ENCODE results near the gene KRTAP6-1.

KRTAP6-1 gene, protein sequence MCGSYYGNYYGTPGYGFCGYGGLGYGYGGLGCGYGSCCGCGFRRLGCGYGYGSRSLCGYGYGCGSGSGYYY

DNA sequence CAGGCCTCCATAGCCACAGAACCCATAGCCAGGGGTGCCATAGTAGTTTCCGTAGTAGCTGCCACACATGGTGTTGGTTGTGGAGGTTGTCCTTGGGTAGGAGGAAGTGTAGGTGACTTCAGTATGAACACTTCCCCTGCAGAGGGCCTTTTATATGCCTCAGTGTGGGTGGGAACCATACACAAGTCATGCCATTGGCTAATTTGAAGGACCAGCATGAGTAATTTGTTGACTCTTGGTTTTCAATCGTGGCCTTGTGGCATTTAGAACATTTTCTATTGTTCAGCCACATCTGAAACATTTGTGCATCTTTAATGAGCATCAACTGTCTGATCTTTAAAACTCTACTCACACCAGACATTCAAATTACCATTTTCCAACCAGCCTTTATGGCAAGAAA lies at the start of gene KRTAP6-1:
Gene KRTAP6-1 (minus strand): TSS at position 95 of the 400 bp plus-strand sequence. CDS start 26 bp downstream, at position 69.
- no peak for DNase-seq (ENCODE audit: low spot score)

DNA sequence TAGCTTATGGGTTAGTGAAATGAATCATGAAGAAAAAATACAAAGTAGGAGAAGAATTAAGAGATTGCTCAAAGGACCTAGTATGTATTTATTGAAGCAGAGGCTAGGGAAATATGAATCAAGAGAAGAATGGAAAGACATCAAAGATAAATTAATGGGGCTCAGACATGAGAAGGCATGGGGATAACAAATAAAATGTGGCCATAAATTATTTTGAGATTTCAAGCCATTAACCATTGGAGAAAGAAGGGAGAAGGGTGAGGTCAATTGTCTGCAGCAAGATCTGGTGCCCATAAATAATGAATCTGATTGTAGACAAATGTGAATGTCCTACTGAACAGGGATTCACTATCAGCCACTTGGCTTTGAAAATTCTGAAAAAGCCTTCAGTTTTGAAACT lies 39.2 kb upstream of the KRTAP6-1 start:
- no peak for DNase-seq (ENCODE audit: low spot score)

DNA sequence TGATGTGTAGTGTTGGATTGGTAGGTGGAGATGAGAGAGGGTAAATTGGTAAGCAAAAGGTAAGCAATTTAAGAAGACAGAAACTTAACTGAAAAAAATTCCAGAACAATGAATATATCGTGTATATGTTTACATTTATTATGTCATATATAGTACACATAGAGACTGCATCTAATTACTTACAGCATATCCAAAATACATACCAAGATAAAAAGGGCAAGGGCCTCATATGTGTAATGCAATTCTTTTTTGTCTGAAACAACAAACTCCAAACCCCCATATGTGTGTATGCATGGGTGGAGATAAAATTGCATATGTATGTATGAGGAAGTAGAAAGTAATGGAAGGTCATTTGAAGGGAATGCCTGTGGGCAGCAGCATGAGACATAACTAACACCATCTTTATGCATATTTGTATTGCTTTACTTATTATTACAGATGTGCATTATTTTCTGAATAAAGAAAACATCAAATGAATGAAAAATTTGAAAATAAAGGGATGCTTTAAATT lies 33.2 kb upstream of the KRTAP6-1 start:
- no peak for DNase-seq (ENCODE audit: low spot score)

DNA sequence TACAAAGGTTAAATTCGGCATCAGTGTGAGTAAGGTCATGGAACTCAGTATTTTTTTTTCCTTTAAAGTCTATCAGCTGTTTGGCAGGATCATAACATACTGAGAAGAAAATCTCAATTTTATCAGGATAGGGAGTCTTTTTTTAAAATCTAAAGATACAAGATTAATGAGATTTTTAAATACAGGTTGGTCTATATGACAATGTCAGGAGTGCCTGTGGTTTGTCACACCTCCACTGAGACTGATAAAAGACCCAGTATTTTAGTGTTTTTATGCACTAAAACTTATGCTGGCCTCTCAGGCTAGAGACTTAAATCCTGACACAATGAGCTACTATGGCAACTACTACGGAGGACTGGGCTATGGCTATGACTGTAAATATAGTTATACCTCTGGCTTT lies 28.8 kb upstream of the KRTAP6-1 start, which contains the start of gene KRTAP20-3:
Gene KRTAP20-3 (plus strand): TSS at position 301 of the 400 bp plus-strand sequence.
- no peak for DNase-seq (ENCODE audit: low spot score)

DNA sequence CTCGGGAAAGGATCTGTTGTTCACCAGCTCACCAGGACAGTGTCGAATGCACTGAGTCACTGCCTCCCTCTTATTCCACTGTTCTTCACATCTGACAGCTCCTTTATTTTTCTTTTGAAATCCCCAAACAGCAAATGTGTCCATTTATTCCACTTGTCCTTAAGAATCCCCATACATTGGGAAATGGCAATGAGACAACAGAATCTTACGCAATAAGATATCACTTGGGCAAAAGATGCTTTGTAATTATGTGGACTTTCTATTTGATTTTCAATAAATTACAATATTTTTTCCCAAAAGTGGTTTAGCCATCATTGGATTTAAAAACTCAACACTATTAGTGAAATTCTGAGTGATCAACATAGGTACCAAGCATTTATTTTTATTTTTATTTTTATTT lies 25.0 kb upstream of the KRTAP6-1 start:
- DNase-seq (ENCODE audit: low spot score), result no peak

DNA sequence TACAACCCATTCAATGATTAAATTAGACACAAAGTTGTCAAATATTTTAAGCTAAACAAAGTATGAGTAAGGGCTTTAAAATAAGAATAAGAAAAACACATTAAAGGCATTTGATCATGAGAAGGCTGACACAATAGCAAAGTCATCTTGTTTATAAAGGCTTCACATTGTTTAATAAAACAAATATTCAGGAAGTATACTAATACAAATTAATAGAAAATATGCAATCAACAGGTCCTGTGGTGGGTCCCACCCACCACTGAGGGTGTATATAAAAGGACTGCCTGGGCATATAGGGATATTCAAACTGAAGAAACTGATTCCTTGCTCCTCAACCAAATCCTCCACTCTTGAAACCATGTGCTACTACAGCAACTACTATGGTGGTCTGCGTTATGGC lies 21.2 kb upstream of the KRTAP6-1 start, which contains the start of gene KRTAP20-2:
Gene KRTAP20-2 (plus strand): TSS at position 301 of the 400 bp plus-strand sequence. CDS start 58 bp downstream, at position 359.
- no peak for DNase-seq (ENCODE audit: low spot score)

DNA sequence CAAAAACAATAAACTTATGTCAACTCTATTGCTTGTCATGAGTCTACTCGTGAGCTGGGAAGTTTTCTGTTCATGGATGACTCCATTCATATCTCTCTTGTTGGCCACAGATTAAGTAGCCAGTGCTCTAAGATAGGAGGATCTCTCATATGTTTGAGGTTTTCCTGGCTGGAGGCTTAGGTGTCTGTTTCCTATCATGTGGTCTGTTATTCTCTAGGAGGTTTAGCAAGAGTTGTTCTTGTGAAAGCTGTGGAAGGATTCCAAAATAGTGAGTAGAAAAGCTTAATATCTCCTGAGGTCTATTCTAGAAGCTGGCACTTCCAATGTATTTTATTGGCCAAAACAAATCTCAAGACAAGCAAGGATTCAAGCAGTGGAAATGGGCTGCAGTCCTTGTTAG lies 15.5 kb upstream of the KRTAP6-1 start:
- DNase-seq (ENCODE audit: low spot score), result no peak

DNA sequence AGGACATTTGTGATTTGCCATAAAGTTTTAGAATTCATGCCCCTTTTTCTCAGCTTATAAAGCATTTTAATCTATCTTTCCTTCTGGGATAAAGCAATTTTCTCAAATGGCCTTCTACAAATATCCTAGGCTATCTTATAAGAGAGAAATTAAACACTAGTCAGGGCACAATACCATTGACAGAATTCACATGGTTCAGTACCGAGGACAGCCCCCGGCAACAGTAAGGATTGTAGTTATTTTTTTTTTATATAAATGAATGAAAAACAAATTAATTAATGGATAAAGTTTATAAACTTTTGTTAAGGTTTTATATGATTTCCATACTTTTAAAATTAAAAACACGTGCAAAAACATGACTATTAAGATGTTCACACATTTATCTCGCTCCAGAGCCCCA lies 14.4 kb upstream of the KRTAP6-1 start:
- DNase-seq (ENCODE audit: low spot score), result no peak

DNA sequence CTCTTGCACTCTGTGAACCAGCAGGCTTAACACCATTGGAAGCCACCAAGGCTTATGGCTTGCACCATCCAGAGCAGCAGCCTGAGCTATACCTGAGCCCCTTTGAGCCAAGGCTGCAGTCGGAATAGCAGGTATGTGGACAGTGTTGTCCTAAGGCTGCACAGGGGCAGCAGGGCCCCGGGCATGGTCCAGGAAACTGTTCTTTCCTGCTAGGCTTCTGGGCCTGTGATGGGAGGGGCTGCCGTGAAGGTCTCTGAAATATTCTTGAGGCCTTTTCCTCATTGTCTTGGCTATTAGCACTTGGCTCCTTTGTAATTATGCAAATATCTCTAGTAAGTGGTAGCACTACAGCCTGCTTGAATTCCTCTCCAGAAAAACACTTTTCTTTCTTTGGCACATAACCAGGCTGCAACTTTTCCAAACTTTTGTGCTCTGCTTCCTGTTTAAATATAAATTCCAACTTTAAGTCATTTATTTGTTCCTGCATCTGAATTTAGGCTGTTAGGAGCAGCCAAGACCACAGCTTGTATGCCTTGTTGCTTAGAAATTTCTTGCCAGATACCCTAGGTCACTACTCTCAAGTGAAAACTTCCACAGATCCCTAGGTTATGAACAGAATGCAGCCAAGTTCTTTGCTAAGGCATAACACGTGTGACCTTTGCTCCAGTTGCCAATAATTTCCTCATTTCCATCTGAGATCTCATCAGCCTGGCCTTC lies 11.9 kb upstream of the KRTAP6-1 start:
- no peak for DNase-seq (ENCODE audit: low spot score)

DNA sequence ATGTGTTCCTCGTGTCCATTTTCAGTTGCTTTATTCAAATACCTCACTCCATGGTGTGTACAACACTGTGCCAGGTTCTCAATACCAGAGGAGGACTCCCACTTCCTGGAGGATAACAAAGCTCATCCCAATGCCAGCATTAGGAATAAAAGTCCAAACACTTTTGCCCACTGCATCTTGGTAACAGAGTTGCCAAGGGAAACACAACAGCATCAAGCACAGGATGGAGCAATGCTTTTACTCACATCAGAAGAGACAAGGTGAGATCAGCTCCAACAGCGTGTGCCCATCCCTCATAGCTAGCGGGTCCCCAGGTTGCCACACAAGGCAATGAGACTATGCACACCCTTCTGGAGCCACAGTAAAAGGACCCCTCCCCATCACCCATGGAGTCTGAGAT lies 9.6 kb upstream of the KRTAP6-1 start:
- no peak for DNase-seq (ENCODE audit: low spot score)

DNA sequence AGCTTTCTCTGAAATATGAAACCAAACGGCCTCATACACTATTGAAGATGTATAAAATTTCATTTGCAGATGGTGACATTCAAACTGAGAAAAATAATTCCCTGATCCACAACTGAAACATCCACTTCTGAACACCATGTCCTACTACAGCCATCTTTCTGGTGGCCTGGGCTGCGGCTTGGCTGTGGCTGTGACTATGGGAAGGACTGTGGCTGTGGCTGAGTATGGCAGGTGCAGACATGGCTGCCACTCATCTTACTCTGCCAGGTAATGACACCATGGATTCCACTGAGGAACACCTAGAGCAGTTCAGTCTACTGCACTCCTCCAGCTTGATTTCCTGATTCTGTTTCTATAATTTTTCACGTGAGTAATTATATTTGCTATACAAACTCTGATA lies 6.8 kb upstream of the KRTAP6-1 start, which contains the start of gene KRTAP20-4:
Gene KRTAP20-4 (plus strand): TSS at position 106 of the 400 bp plus-strand sequence.
- DNase-seq (ENCODE audit: low spot score), result no peak

DNA sequence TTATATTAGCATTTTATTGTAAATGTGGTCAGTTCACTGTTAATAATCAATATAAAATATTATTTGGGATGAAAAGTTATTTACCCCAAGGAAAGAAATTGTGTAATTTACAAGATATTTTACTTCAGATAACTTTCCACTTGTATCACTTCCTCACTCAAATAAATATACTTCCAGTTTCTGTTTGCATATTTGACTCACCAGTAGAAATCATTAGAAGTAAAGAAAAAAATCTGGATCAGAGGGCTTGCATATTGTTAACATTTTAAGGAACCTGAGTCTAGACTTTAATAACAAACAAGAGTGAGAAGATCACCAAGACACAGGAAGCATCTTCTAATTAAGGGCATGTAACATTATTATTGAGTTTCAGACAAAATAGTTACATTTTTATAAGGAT lies 6.3 kb upstream of the KRTAP6-1 start:
- DNase-seq (ENCODE audit: low spot score), result no peak

DNA sequence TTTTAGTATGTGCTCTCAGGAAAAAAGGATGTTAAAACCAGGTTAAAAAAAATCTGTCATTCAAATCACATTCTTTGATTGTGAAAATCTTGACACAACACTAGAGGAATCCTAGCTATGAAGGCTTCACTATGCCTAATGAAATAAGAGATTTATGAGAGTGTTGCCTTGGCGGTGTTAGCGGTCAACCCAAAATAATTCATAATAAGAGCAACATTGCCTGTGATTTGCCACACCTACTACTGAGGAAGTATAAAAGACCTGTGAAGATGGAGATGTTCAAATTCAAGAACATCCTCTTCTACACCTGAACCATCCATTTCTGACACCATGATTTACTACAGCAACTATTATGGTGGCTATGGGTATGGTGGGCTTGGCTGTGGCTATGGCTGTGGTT lies 2.4 kb upstream of the KRTAP6-1 start, which contains the start of gene KRTAP20-1:
Gene KRTAP20-1 (plus strand): TSS at position 301 of the 400 bp plus-strand sequence. CDS start 30 bp downstream, at position 331.
- no peak for DNase-seq (ENCODE audit: low spot score)

DNA sequence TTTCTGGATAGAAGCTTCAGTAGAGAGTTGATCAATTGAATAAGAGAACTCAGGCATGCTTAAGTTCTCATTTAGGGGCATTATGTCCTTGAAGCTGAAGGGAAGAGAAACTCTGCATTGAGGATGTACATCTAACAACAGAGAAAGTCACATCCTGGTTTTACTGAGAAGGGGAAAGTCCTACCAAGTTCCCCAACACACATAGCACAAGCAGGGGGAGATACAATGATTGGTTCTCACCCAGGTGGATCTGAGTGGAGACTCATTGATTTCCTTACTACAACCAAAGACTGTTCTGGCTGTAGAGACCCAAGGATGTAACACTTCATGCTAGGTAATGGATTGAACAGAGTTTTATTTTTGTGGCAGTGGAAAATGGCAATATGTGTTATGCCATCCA lies 1.5 kb upstream of the KRTAP6-1 start:
- no peak for DNase-seq (ENCODE audit: low spot score)

DNA sequence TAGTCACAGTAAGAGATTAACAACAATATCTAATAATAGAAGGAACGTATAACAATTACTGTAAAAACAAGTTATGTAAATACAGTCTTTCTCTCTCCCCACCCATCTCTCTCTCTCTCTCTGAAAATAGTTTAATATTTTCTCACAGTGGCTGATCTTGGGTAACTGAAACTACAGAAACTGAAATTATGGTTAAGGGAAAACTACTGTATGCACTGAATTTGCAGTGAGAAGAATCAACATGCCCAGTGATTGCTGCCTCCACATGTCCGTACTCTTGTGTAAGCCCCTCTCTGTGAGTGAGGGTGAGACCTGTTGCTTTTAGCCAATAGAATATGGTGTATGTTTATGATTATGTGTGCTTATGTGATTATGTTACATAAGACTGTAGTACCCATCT lies 1.6 kb downstream of the KRTAP6-1 start:
- no peak for DNase-seq (ENCODE audit: low spot score)

DNA sequence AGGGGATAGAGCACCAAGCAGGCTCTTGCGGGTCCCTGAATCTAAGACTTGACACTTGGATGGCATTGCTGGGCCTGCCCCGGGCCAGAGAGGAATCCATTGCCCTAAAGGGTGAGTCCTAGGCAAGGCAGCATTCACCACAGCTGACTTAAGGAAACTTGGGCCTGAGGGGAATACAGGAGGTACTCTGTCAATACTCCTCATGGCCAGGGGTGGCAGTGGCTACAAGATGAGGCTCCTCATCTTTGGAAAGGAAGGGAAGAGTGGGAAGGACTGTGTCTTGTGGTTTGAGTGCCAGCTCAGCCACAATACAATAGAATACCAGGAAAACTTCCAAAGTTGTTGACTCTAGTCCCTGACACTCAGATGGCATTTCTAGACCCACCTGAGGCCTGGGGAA lies 7.8 kb downstream of the KRTAP6-1 start:
- DNase-seq (ENCODE audit: low spot score), result no peak

DNA sequence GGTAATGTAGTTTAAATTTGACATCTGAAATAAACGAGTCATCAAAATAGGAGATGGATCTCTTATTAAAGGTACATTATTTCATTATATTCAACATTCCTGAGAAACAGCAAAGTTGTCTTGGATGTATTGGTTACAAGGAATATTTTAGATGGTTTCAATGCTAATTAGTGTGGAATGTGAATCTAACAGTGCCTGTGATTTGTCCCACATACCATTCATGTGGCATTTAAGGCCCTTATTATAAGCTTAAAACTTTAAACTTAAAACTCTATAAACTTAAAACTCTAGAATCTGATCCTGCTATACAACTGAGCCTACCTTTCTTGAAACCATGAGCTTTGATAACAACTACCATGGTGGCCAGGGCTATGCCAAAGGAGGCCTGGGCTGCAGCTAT lies 12.9 kb downstream of the KRTAP6-1 start, which contains the start of gene KRTAP22-1:
Gene KRTAP22-1 (plus strand): TSS at position 301 of the 400 bp plus-strand sequence.
- no peak for DNase-seq (ENCODE audit: low spot score)

DNA sequence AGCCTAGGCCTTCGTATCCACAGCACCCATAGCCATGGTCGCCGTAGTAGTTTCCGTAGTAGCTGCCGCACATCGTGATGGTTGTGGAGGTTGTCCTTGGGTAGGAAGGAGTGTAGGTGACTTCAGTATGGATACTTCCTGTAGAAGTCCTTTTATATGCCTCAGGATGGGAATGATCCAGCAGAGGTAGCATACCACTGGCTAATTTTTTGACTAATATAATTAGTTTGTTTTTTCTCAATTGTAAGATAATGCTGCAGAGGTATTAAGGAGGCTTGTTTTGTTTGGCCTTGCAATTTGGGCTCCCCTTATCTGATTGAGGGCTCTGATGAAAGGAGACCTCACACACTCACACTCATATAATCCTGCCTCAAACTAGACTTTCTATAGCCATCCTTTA lies 14.9 kb downstream of the KRTAP6-1 start, which contains the start of gene KRTAP6-2:
Gene KRTAP6-2 (minus strand): TSS at position 101 of the 400 bp plus-strand sequence. CDS start 28 bp downstream, at position 73.
- no peak for DNase-seq (ENCODE audit: low spot score)

DNA sequence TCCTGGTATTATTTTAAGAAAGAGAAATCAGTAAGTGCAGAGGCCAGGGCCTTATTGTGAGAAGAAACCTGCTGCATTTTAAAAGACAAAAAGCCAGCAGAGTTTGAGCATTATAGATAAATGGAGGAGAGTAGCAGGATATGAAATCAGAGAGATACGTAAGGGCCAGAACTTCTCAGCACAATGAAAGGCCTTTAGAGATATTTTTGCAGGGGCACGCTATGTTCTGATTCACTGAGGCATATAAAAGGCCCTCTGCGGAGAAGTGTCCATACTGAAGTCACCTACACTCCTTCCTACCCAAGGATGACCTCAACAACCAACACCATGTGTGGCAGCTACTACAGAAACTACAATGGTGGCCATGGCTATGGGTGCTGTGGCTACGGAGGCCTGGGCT lies 21.6 kb downstream of the KRTAP6-1 start, which contains the start of gene KRTAP6-3:
Gene KRTAP6-3 (plus strand): TSS at position 301 of the 400 bp plus-strand sequence. CDS start 6 bp downstream, at position 307.
- no peak for DNase-seq (ENCODE audit: low spot score)

DNA sequence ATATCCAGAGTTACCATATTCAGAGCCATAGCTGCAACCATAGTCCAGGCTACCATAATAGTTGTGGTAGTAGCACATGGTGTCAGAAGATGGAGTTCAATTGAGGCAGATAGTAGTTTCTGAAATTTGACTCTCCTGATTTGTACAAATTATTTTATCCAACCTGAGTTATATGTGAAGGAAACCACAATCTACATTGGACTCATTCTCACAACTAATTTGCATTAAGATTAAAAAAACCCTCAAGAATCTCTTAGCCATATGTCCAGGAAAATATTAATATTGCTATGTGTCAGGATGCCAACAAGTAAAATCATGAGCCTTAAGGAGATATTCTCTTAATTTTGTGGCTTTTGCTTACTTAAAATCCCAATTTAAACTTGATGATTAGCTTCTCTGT lies 23.4 kb downstream of the KRTAP6-1 start, which contains the start of gene KRTAP22-2:
Gene KRTAP22-2 (minus strand): TSS at position 101 of the 400 bp plus-strand sequence.
- no peak for DNase-seq (ENCODE audit: low spot score)

DNA sequence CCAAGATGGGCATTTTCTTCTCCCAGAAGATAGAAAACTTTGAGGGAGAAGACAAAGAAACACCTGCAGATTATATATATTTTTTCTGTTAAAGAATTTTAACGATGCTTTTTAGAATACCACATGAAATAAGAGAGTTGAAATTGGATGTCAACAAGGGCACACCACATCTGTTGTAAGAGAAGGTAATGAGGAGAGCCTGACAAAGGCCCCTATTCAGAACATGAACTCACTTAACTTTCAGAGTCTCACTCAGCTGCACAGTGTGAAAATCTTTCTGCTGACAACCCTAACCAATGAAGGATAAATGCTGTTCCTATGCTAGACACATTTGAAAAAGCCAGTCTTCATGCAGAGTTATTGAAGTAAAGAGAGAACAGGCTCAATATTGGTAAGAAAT lies 30.9 kb downstream of the KRTAP6-1 start:
- DNase-seq (ENCODE audit: low spot score), result no peak

DNA sequence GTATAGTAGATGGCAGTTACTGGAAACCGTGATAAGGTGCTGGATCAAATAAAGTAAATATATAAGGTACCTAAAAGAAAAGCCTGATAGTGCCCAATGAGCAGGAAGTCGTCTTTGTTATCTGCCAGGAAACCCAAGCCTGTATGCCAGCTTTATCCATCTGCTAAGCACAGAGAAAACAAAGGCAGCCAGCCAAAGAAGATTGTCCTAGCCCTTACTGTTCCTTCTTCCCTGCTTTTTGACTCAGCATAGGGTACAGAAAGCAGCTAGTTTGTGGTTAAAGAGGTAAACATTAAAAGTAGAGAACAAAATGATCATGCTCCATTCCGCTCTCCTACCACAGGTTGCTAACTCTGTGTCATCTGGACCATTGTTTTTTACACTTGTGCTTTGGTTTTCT lies 33.6 kb downstream of the KRTAP6-1 start:
- no peak for DNase-seq (ENCODE audit: low spot score)

DNA sequence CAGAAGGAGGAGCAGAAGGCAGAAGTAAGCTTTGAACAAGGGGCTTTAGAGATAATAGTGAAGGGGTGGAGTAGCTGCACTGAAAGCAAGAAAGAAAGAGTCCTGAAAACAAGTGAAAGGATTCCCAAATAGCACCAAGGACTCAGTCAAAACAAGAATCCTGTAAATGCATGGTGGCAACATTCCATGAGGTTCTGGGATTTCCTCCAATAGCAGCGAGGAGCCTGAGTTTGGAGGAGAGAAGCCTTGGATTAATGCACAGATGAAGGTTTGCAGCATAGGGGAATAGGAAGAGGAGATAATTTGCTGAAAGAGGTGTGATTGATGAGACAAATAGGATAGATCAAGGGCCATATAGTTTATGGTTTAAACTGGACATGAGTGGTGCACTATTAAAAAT lies 34.4 kb downstream of the KRTAP6-1 start:
- DNase-seq (ENCODE audit: low spot score), result no peak

Measured in GM03348 (cell line).